GM23338 (cell line): ENCODE data around the gene DCP1B. TPM values are rescaled to one million over a fixed set of nuclear protein-coding genes. Genes with fewer than 3 reads are reported as not detected.

Experiments used
- ATAC-seq: fragments of 200-7000 bp; cut with Tn5 transposase; 3 replicates; pipeline ENCODE4 v1.9.1; 2020
- DNase-seq: peaks from one replicate; pipeline ENCODE4 v3.0.0-alpha.2; 2015; ENCODE audit warnings: low spot score
- H2AFZ ChIP-seq: fragments of 200-600 bp; sonication (generic); 2 replicates; pipeline ENCODE4 v1.8.0; 2016; ENCODE audit warnings: antibody characterized with exemption, mild to moderate bottlenecking, moderate library complexity
- H3F3A ChIP-seq: fragments of 200-600 bp; sonication (generic); replicated peaks from 2 replicates; pipeline ENCODE4 v1.8.0; 2017; ENCODE audit warnings: antibody characterized with exemption, mixed run types, low read depth
- H3K27ac ChIP-seq: fragments of 200-600 bp; sonication (generic); 2 replicates; pipeline ENCODE4 v1.6.1; 2016; ENCODE audit warnings: low read depth
- H3K27me3 ChIP-seq: fragments of 200-600 bp; sonication (generic); 2 replicates; pipeline ENCODE4 v1.8.0; 2016; ENCODE audit warnings: mild to moderate bottlenecking, mixed run types, moderate library complexity; ENCODE audit not compliant: insufficient read depth
- H3K36me3 ChIP-seq: fragments of 200-600 bp; sonication (generic); 2 replicates; pipeline ENCODE4 v1.8.0; 2016; ENCODE audit warnings: mild to moderate bottlenecking; ENCODE audit not compliant: insufficient read depth
- H3K4me1 ChIP-seq: fragments of 200-600 bp; sonication (generic); 2 replicates; pipeline ENCODE4 v1.8.0; 2016; ENCODE audit warnings: mild to moderate bottlenecking, moderate library complexity; ENCODE audit not compliant: insufficient read depth
- H3K4me2 ChIP-seq: fragments of 200-600 bp; sonication (generic); 2 replicates; pipeline ENCODE4 v1.7.1; 2017; ENCODE audit warnings: mixed run types
- H3K4me3 ChIP-seq: fragments of 200-600 bp; sonication (generic); 2 replicates; pipeline ENCODE4 v1.6.1; 2016; ENCODE audit warnings: mixed run types
- H3K79me2 ChIP-seq: fragments of 200-600 bp; sonication (generic); replicated peaks from 2 replicates; pipeline ENCODE4 v1.8.0; 2017; ENCODE audit warnings: mild to moderate bottlenecking; ENCODE audit not compliant: insufficient read depth
- H3K9me2 ChIP-seq: fragments of 200-600 bp; sonication (generic); 2 replicates; pipeline ENCODE4 v1.8.0; 2017; ENCODE audit not compliant: insufficient read depth
- H4K20me1 ChIP-seq: fragments of 200-600 bp; sonication (generic); replicated peaks from 2 replicates; pipeline ENCODE4 v1.8.0; 2017; ENCODE audit warnings: mild to moderate bottlenecking; ENCODE audit not compliant: insufficient read depth
- H3K27ac Mint-ChIP-seq: 2 replicates; pipeline ENCODE4 v1.8.0; 2020; ENCODE audit warnings: inconsistent platforms, mild to moderate bottlenecking, moderate library complexity, mixed read lengths
- H3K27me3 Mint-ChIP-seq: 3 replicates; pipeline ENCODE4 v1.8.0; 2022; ENCODE audit warnings: low read depth, mild to moderate bottlenecking, moderate library complexity, mixed read lengths, inconsistent platforms; ENCODE audit not compliant: insufficient read depth, poor library complexity
- H3K36me3 Mint-ChIP-seq: 3 replicates; pipeline ENCODE4 v1.8.0; 2021; ENCODE audit warnings: low read depth, mild to moderate bottlenecking, inconsistent platforms, moderate library complexity, mixed read lengths
- H3K4me1 Mint-ChIP-seq: 3 replicates; pipeline ENCODE4 v1.8.0; 2020; ENCODE audit warnings: mild to moderate bottlenecking, inconsistent platforms, mixed read lengths
- H3K4me3 Mint-ChIP-seq: 3 replicates; pipeline ENCODE4 v1.8.0; 2021; ENCODE audit warnings: moderate library complexity, mild to moderate bottlenecking, inconsistent platforms, mixed read lengths
- H3K9me3 Mint-ChIP-seq: 3 replicates; pipeline ENCODE4 v1.8.0; 2020; ENCODE audit warnings: moderate library complexity, mild to moderate bottlenecking, inconsistent platforms, mixed read lengths
- JUNB ChIP-seq: IDR thresholded peaks from one replicate; pipeline ENCODE4 v1.6.1; 2016; ENCODE audit warnings: antibody characterized with exemption; ENCODE audit not compliant: unreplicated experiment
- POLR2AphosphoS5 ChIP-seq: IDR thresholded peaks from 2 replicates; pipeline ENCODE4 v1.6.1; 2016; ENCODE audit warnings: antibody characterized with exemption, low read depth
- STAT1 ChIP-seq: IDR thresholded peaks from one replicate; pipeline ENCODE4 v1.6.1; 2016; ENCODE audit warnings: antibody characterized with exemption; ENCODE audit not compliant: unreplicated experiment
- ZNF114 ChIP-seq: fragments of 250-450 bp; sonication (Bioruptor Pico); IDR thresholded peaks from 2 replicates; pipeline ENCODE4 v1.5.0; 2020; ENCODE audit warnings: mild to moderate bottlenecking, moderate library complexity
- polyA plus RNA-seq: library from polyadenylated mRNA; unstranded; fragments of >200 nt; fragmentation: Nextera tagmentation; extraction: Ambion mirVana; gene quantifications from 2 replicates; pipeline ENCODE4 v1.2.1, GENCODE V29; 2016
- total RNA-seq: library from RNA; depleted of rRNA; stranded (reverse); fragments of >200 nt; shearing (Covaris generic); gene quantifications from 2 replicates; pipeline ENCODE4 v1.2.3, GENCODE V29; 2014
- TF ChIP-seq, protein P1 (sequence below): IDR thresholded peaks from 2 replicates; pipeline ENCODE4 v1.6.1; 2016; ENCODE audit warnings: antibody characterized with exemption
- TF ChIP-seq, protein P2 (sequence below): fragments of 250-450 bp; sonication (Bioruptor Pico); IDR thresholded peaks from 2 replicates; pipeline ENCODE4 v1.5.0; 2020; ENCODE audit warnings: mild to moderate bottlenecking, moderate library complexity

DCP1B gene
- total and polyA plus RNA-seq, 2 experiments from 2014 or later, result 24.4 to 29.8 TPM

DNA sequence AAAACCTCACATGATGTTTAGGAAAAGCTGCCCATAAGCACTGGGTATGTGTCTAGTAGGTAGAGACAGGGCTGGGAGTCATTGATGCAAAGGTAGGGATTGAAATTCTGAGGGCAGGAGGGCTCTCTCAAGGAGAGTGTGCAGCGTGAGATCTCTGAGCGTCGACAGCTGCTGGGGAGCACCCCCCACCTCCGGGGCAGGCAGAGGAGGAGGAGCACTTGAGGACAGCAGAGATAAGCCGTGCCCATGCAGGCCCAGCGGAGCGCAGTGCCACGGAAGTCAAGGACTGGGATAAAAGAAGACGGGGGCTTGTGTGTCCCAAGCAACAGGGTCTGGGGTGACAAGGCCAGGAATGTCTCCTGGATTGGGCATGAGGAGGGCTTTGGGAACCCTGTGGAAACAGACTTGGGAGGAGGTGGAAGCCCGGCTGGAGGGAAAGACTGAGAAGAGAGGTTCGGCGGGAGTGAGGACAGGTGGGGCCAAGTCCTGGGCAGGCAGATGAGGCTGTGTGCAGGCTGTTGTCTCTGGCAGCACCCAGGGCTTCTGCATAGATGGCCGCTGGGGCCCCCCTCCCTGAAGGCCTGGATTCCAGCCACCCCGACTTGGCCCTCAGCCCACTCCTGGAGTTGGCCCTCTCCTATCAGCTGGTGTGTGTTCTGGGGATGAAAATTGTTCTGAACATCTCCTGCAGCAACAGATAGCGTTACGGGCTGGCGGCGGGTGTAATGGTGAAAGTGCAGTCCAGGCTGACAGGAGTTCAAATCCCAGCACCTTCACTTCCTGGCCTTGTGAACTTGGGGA lies 87.7 kb downstream of the DCP1B start:
- ATAC-seq, result no peak
- Mint-ChIP-seq H3K4me1 (peaks cover 15% of the 10 kb centered on the region), H3K9me3 (no peaks in the 10 kb centered on the region), H3K36me3 (no peaks in the 10 kb centered on the region), H3K4me3 (no peak overlapping the region), H3K27me3 (peaks cover 9% of the 10 kb centered on the region), H3K27ac (no peak overlapping the region)
- no peak for DNase-seq
- no peaks in the 10 kb centered on the region for H3K27me3 ChIP-seq
- H2AFZ ChIP-seq, result no peak overlapping the region
- H3K27ac ChIP-seq, result no peak overlapping the region
- H4K20me1 ChIP-seq, result no peaks in the 10 kb centered on the region
- no peaks in the 10 kb centered on the region for H3F3A ChIP-seq
- no peaks in the 10 kb centered on the region for H3K79me2 ChIP-seq
- H3K9me2 ChIP-seq, result no peaks in the 10 kb centered on the region
- H3K4me2 ChIP-seq, result no peak overlapping the region
- no peak overlapping the region for H3K4me3 ChIP-seq
- TF ChIP-seq, protein P1, sequence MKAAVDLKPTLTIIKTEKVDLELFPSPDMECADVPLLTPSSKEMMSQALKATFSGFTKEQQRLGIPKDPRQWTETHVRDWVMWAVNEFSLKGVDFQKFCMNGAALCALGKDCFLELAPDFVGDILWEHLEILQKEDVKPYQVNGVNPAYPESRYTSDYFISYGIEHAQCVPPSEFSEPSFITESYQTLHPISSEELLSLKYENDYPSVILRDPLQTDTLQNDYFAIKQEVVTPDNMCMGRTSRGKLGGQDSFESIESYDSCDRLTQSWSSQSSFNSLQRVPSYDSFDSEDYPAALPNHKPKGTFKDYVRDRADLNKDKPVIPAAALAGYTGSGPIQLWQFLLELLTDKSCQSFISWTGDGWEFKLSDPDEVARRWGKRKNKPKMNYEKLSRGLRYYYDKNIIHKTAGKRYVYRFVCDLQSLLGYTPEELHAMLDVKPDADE, result no peak
- TF ChIP-seq, protein P2, sequence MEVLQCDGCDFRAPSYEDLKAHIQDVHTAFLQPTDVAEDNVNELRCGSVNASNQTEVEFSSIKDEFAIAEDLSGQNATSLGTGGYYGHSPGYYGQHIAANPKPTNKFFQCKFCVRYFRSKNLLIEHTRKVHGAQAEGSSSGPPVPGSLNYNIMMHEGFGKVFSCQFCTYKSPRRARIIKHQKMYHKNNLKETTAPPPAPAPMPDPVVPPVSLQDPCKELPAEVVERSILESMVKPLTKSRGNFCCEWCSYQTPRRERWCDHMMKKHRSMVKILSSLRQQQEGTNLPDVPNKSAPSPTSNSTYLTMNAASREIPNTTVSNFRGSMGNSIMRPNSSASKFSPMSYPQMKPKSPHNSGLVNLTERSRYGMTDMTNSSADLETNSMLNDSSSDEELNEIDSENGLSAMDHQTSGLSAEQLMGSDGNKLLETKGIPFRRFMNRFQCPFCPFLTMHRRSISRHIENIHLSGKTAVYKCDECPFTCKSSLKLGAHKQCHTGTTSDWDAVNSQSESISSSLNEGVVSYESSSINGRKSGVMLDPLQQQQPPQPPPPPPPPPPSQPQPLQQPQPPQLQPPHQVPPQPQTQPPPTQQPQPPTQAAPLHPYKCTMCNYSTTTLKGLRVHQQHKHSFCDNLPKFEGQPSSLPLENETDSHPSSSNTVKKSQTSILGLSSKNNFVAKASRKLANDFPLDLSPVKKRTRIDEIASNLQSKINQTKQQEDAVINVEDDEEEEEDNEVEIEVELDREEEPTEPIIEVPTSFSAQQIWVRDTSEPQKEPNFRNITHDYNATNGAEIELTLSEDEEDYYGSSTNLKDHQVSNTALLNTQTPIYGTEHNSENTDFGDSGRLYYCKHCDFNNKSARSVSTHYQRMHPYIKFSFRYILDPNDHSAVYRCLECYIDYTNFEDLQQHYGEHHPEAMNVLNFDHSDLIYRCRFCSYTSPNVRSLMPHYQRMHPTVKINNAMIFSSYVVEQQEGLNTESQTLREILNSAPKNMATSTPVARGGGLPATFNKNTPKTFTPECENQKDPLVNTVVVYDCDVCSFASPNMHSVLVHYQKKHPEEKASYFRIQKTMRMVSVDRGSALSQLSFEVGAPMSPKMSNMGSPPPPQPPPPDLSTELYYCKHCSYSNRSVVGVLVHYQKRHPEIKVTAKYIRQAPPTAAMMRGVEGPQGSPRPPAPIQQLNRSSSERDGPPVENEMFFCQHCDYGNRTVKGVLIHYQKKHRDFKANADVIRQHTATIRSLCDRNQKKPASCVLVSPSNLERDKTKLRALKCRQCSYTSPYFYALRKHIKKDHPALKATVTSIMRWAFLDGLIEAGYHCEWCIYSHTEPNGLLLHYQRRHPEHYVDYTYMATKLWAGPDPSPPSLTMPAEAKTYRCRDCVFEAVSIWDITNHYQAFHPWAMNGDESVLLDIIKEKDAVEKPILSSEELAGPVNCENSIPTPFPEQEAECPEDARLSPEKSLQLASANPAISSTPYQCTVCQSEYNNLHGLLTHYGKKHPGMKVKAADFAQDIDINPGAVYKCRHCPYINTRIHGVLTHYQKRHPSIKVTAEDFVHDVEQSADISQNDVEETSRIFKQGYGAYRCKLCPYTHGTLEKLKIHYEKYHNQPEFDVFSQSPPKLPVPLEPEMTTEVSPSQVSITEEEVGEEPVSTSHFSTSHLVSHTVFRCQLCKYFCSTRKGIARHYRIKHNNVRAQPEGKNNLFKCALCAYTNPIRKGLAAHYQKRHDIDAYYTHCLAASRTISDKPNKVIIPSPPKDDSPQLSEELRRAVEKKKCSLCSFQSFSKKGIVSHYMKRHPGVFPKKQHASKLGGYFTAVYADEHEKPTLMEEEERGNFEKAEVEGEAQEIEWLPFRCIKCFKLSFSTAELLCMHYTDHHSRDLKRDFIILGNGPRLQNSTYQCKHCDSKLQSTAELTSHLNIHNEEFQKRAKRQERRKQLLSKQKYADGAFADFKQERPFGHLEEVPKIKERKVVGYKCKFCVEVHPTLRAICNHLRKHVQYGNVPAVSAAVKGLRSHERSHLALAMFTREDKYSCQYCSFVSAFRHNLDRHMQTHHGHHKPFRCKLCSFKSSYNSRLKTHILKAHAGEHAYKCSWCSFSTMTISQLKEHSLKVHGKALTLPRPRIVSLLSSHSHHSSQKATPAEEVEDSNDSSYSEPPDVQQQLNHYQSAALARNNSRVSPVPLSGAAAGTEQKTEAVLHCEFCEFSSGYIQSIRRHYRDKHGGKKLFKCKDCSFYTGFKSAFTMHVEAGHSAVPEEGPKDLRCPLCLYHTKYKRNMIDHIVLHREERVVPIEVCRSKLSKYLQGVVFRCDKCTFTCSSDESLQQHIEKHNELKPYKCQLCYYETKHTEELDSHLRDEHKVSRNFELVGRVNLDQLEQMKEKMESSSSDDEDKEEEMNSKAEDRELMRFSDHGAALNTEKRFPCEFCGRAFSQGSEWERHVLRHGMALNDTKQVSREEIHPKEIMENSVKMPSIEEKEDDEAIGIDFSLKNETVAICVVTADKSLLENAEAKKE (CRISPR knock-in tag), result no peak
- TF ChIP-seq STAT1 (no peak), ZNF114 (no peak), JUNB (no peak), POLR2AphosphoS5 (no peak)
- no peaks in the 10 kb centered on the region for H3K36me3 ChIP-seq
- H3K4me1 ChIP-seq, result no peaks in the 10 kb centered on the region
